PC-3 (cell line): Measurements from ENCODE around the gene NRDC. TPM values are rescaled to one million over a fixed set of nuclear protein-coding genes. Genes with fewer than 3 reads are reported as not detected.

ENCODE experiments used
- ATAC-seq: fragments of 200-7000 bp; cut with Tn5 transposase; 2 replicates; pipeline ENCODE4 v1.9.1; 2020; ENCODE audit warnings: mild to moderate bottlenecking, moderate library complexity
- BruUV-seq: library from RNA; stranded (reverse); fragments of 400-500 nt; replicated peaks from 2 replicates; lab custom pipeline; 2021; lab: Mats Ljungman, UMichigan
- CTCF ChIA-PET: fragments of 300-600 bp; sonication (Branson Sonifier 250); formaldehyde crosslinking; loops from one replicate; lab custom pipeline; 2022; ENCODE audit warnings: antibody characterized with exemption; lab: Charles Lee
- POLR2A ChIA-PET: fragments of 300-600 bp; sonication (Branson Sonifier 250); formaldehyde crosslinking; loops from one replicate; lab custom pipeline; 2022; ENCODE audit warnings: antibody characterized with exemption; ENCODE audit not compliant: unreplicated experiment; lab: Charles Lee
- DNase-seq: peaks from one replicate; pipeline ENCODE4 v3.0.0-alpha.2; 2015
- H2AFZ ChIP-seq: fragments of 300-600 bp; sonication (generic); 2 replicates; pipeline ENCODE4 v1.6.0; 2016; ENCODE audit warnings: antibody characterized with exemption, low read length
- H3F3A ChIP-seq: fragments of 300-600 bp; sonication (generic); one replicate; pipeline ENCODE4 v1.6.0; 2017; ENCODE audit warnings: antibody characterized with exemption, low read length, control low read depth, mild to moderate bottlenecking; ENCODE audit not compliant: unreplicated experiment
- H3K27ac ChIP-seq: fragments of 300-600 bp; sonication (generic); 2 replicates; pipeline ENCODE4 v1.5.1; 2016; ENCODE audit warnings: mild to moderate bottlenecking, low read length
- H3K27me3 ChIP-seq: fragments of 300-600 bp; sonication (generic); 2 replicates; pipeline ENCODE4 v1.6.1; 2016; ENCODE audit warnings: low read length, mixed read lengths
- H3K36me3 ChIP-seq: fragments of 300-600 bp; sonication (generic); 2 replicates; pipeline ENCODE4 v1.6.1; 2016; ENCODE audit warnings: low read depth, mixed run types, low read length, mixed read lengths
- H3K4me1 ChIP-seq: fragments of 300-600 bp; sonication (generic); 2 replicates; pipeline ENCODE4 v1.5.1; 2016; ENCODE audit warnings: low read length; ENCODE audit not compliant: insufficient read depth
- H3K4me2 ChIP-seq: fragments of 300-600 bp; sonication (generic); 2 replicates; pipeline ENCODE4 v1.6.0; 2016; ENCODE audit warnings: low read length
- H3K4me3 ChIP-seq: fragments of 300-600 bp; sonication (generic); 2 replicates; pipeline ENCODE4 v1.5.1; 2016; ENCODE audit warnings: mild to moderate bottlenecking, low read length, mixed read lengths
- H3K79me2 ChIP-seq: fragments of 300-600 bp; sonication (generic); 2 replicates; pipeline ENCODE4 v1.6.1; 2017; ENCODE audit warnings: low read length, mixed read lengths
- H3K9ac ChIP-seq: fragments of 300-600 bp; sonication (generic); 2 replicates; pipeline ENCODE4 v1.6.0; 2016; ENCODE audit warnings: mild to moderate bottlenecking, low read length
- H3K9me2 ChIP-seq: fragments of 300-600 bp; sonication (generic); replicated peaks from 2 replicates; pipeline ENCODE4 v1.6.1; 2016; ENCODE audit warnings: mixed run types, low read length, mixed read lengths
- H3K9me3 ChIP-seq: fragments of 300-600 bp; sonication (generic); 2 replicates; pipeline ENCODE4 v1.6.1; 2016; ENCODE audit warnings: low read length, mixed read lengths
- H4K20me1 ChIP-seq: fragments of 300-600 bp; sonication (generic); 2 replicates; pipeline ENCODE4 v1.6.1; 2016; ENCODE audit warnings: low read length, mixed read lengths
- EZH2 ChIP-seq: fragments of 300-600 bp; sonication (generic); IDR thresholded peaks from one replicate; pipeline ENCODE4 v1.6.1; 2017; ENCODE audit warnings: antibody characterized with exemption, mild to moderate bottlenecking, low read length; ENCODE audit not compliant: unreplicated experiment
- EZH2phosphoT487 ChIP-seq: fragments of 300-600 bp; sonication (generic); IDR thresholded peaks from 2 replicates; pipeline ENCODE4 v1.6.1; 2018; ENCODE audit warnings: mild to moderate bottlenecking, antibody characterized with exemption, low read length, borderline replicate concordance
- intact Hi-C: fragments of 100-400 bp; cut with micrococcal nuclease; formaldehyde crosslinking; loops from 2 replicates; pipeline ENCODE4 v1.9.0; 2023
- total RNA-seq: library from RNA; depleted of rRNA; stranded (reverse); fragments of >200 nt; gene quantifications from 2 replicates; pipeline ENCODE4 v1.2.3, GENCODE V29; 2014
- TF ChIP-seq, protein P1 (sequence below): fragments of 300-600 bp; sonication (generic); conservative IDR thresholded peaks from 2 replicates; pipeline ENCODE4 v1.5.1; 2017; ENCODE audit warnings: antibody characterized with exemption, low read depth, mild to moderate bottlenecking, low read length

NRDC gene
- total RNA-seq, 1 experiment from 2014 or later: 96.8 TPM

DNA sequence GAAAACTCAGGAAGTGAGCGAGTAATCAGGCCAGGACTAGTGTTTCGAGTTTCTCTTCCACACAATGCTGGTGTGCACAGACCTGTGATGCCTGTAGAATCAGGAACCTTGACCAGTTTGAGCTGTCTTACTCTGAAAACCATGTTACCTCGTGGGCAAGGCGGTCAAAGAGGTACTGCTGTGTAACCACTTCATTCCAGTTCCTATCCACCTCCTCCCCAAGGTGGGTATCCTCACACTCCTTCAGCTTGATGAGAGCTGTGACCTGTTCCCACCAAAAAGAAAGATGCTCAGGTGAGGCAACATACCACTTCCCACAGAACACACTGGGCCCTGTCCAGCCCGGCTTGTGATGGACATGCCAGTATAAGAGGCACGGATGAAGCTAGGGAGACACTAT, 88.1 kb downstream of the NRDC start:
- POLR2A ChIA-PET: no interaction called here

DNA sequence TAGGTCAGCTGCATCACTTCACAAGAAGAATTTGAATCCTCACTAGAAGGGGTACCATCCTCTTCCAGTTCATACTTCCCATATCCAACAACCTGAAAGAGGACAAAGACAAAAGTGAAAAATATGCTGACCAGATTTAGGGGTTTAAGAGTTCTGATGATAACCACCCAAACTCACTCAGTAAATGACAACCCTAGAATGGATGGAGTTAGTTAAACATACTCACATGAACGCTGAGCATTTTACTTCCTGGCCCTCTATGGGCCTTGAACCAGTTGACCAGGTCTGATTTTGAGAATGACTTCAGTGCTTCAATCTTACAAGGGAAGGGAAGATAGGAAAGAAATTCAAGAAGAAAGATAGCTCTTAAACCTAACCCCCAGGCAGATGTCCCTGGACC, 89.2 kb downstream of the NRDC start:
- no peak overlapping the region for H3K27ac ChIP-seq
- no peak overlapping the region for H2AFZ ChIP-seq
- no peak overlapping the region for H3K4me2 ChIP-seq
- H3K27me3 ChIP-seq: no peaks in the 10 kb centered on the region
- TF ChIP-seq, protein P1, sequence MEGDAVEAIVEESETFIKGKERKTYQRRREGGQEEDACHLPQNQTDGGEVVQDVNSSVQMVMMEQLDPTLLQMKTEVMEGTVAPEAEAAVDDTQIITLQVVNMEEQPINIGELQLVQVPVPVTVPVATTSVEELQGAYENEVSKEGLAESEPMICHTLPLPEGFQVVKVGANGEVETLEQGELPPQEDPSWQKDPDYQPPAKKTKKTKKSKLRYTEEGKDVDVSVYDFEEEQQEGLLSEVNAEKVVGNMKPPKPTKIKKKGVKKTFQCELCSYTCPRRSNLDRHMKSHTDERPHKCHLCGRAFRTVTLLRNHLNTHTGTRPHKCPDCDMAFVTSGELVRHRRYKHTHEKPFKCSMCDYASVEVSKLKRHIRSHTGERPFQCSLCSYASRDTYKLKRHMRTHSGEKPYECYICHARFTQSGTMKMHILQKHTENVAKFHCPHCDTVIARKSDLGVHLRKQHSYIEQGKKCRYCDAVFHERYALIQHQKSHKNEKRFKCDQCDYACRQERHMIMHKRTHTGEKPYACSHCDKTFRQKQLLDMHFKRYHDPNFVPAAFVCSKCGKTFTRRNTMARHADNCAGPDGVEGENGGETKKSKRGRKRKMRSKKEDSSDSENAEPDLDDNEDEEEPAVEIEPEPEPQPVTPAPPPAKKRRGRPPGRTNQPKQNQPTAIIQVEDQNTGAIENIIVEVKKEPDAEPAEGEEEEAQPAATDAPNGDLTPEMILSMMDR: no peak
- TF ChIP-seq EZH2 (no peak), EZH2phosphoT487 (no peak)
- peaks cover 73% of the 10 kb centered on the region for H3K36me3 ChIP-seq
- no peak overlapping the region for H3K4me3 ChIP-seq
- ChIA-PET POLR2A (no interaction called here), CTCF (no interaction called here)
- H3K9ac ChIP-seq: no peak overlapping the region
- DNase-seq: no peak
- H3K9me3 ChIP-seq: no peaks in the 10 kb centered on the region
- BruUV-seq: no TSS peak
- intact Hi-C loops: no loop called here
- no peaks in the 10 kb centered on the region for H4K20me1 ChIP-seq
- no peak for ATAC-seq
- no peaks in the 10 kb centered on the region for H3K79me2 ChIP-seq
- no peaks in the 10 kb centered on the region for H3K9me2 ChIP-seq
- no peaks in the 10 kb centered on the region for H3F3A ChIP-seq
- no peaks in the 10 kb centered on the region for H3K4me1 ChIP-seq

More for the DNA sequence above, 88.1 kb downstream of the NRDC start:
- Histone ChIP-seq H3K27ac (no peak overlapping the region), H3K4me2 (no peak overlapping the region), H3K27me3 (no peaks in the 10 kb centered on the region), H2AFZ (no peak overlapping the region), H4K20me1 (no peaks in the 10 kb centered on the region), H3K4me1 (no peaks in the 10 kb centered on the region), H3K9me2 (no peaks in the 10 kb centered on the region), H3F3A (no peaks in the 10 kb centered on the region), H3K9ac (no peak overlapping the region), H3K4me3 (no peak overlapping the region), H3K36me3 (peaks cover 84% of the 10 kb centered on the region), H3K79me2 (no peaks in the 10 kb centered on the region), H3K9me3 (no peaks in the 10 kb centered on the region)
- DNase-seq (no peak), ATAC-seq (no peak)
- CTCF ChIA-PET: no interaction called here
- intact Hi-C loops: no loop called here
- BruUV-seq: no TSS peak
- TF ChIP-seq, protein P1: no peak
- TF ChIP-seq EZH2phosphoT487 (no peak), EZH2 (no peak)

- Histone ChIP-seq H3K4me1 (no peaks in the 10 kb centered on the region), H3K9ac (no peak overlapping the region), H3F3A (no peaks in the 10 kb centered on the region), H3K27ac (no peak overlapping the region), H3K4me2 (no peak overlapping the region), H4K20me1 (no peaks in the 10 kb centered on the region), H3K9me3 (no peaks in the 10 kb centered on the region), H3K79me2 (no peaks in the 10 kb centered on the region), H3K4me3 (no peak overlapping the region), H3K9me2 (no peaks in the 10 kb centered on the region), H2AFZ (no peak overlapping the region), H3K36me3 (peaks cover 69% of the 10 kb centered on the region), H3K27me3 (no peaks in the 10 kb centered on the region)
- no peak for DNase-seq
- no TSS peak for BruUV-seq
- CTCF ChIA-PET: no interaction called here
- POLR2A ChIA-PET: no interaction called here
- no peak for ATAC-seq
- TF ChIP-seq EZH2phosphoT487 (no peak), EZH2 (no peak)
- TF ChIP-seq, protein P1: no peak
- intact Hi-C loops: no loop called here
These were observed 89.6 kb downstream of the NRDC start for GRCh38 chr1:51788938-51789337.
